IMR-90 (cell line): ENCODE results near the gene SESN1. TPM values are rescaled to one million over a fixed set of nuclear protein-coding genes. Genes with fewer than 3 reads are reported as not detected.

Experiments used
- ATAC-seq: fragments of 200-7000 bp; cut with Tn5 transposase; 2 replicates; pipeline ENCODE4 v1.9.1; 2020; ENCODE audit warnings: low read depth, mild to moderate bottlenecking, moderate library complexity
- BruUV-seq: library from RNA; stranded (reverse); fragments of 400-500 nt; replicated peaks from 2 replicates; lab custom pipeline; 2021; lab: Mats Ljungman, UMichigan
- CTCF ChIA-PET: fragments of 300-600 bp; formaldehyde crosslinking; extraction: SDS; loops from one replicate; lab custom pipeline; 2021; ENCODE audit warnings: antibody characterized with exemption; lab: Yijun Ruan, JAX
- POLR2A ChIA-PET: fragments of 300-600 bp; sonication (Branson Sonifier 250); formaldehyde crosslinking; loops from one replicate; lab custom pipeline; 2022; ENCODE audit warnings: antibody characterized with exemption; ENCODE audit not compliant: unreplicated experiment; lab: Charles Lee
- DNase-seq: peaks from one replicate; pipeline ENCODE4 v3.0.0; 2013
- H2AFZ ChIP-seq: replicated peaks from 2 replicates; pipeline ENCODE3; 2013; ENCODE audit warnings: low read length, mild to moderate bottlenecking; ENCODE audit not compliant: poor library complexity
- H2AK5ac ChIP-seq: 2 replicates; pipeline ENCODE4 v1.6.1; 2013; ENCODE audit warnings: low read depth, low read length, inconsistent platforms
- H2AK9ac ChIP-seq: replicated peaks from 2 replicates; pipeline ENCODE3; 2013; ENCODE audit warnings: mild to moderate bottlenecking, low read depth, low read length, moderate library complexity; ENCODE audit not compliant: poor library complexity
- H2BK120ac ChIP-seq: 2 replicates; pipeline ENCODE4 v1.6.1; 2013; ENCODE audit warnings: low read depth, low read length, inconsistent platforms
- H2BK15ac ChIP-seq: 3 replicates; pipeline ENCODE4 v1.6.1; 2013; ENCODE audit warnings: low read depth, low read length, inconsistent platforms
- H2BK20ac ChIP-seq: 2 replicates; pipeline ENCODE4 v1.6.1; 2013; ENCODE audit warnings: low read depth, mild to moderate bottlenecking, inconsistent platforms, low read length, moderate library complexity
- H2BK5ac ChIP-seq: 2 replicates; pipeline ENCODE4 v1.6.1; 2013; ENCODE audit warnings: mild to moderate bottlenecking, low read depth, low read length, inconsistent platforms; ENCODE audit not compliant: poor library complexity, severe bottlenecking
- H3K14ac ChIP-seq: replicated peaks from 2 replicates; pipeline ENCODE4 v1.6.1; 2013; ENCODE audit warnings: low read depth, low read length, inconsistent platforms
- H3K18ac ChIP-seq: 2 replicates; pipeline ENCODE4 v1.6.1; 2013; ENCODE audit warnings: low read depth, low read length, control low read depth
- H3K23ac ChIP-seq: 2 replicates; pipeline ENCODE4 v1.6.1; 2013; ENCODE audit warnings: low read depth, low read length, inconsistent platforms
- H3K27ac ChIP-seq: 2 replicates; pipeline ENCODE4 v1.5.1; 2013; ENCODE audit warnings: mild to moderate bottlenecking, control low read depth, low read length; ENCODE audit not compliant: insufficient read depth
- H3K27me3 ChIP-seq: 2 replicates; pipeline ENCODE4 v1.6.1; 2013; ENCODE audit warnings: low read length; ENCODE audit not compliant: control insufficient read depth, insufficient read depth
- H3K36me3 ChIP-seq: 2 replicates; pipeline ENCODE4 v1.6.1; 2013; ENCODE audit warnings: low read length, mixed read lengths; ENCODE audit not compliant: control insufficient read depth, insufficient read depth
- H3K4ac ChIP-seq: 2 replicates; pipeline ENCODE4 v1.6.1; 2013; ENCODE audit warnings: low read depth, low read length, inconsistent platforms
- H3K4me1 ChIP-seq: 2 replicates; pipeline ENCODE4 v1.6.1; 2013; ENCODE audit warnings: low read length, mixed read lengths; ENCODE audit not compliant: control insufficient read depth, insufficient read depth
- H3K4me2 ChIP-seq: 2 replicates; pipeline ENCODE4 v1.6.1; 2013; ENCODE audit warnings: low read depth, mild to moderate bottlenecking, control low read depth, low read length, moderate library complexity
- H3K4me3 ChIP-seq: 2 replicates; pipeline ENCODE4 v1.5.1; 2013; ENCODE audit warnings: low read depth, mild to moderate bottlenecking, control low read depth, low read length, moderate library complexity; ENCODE audit not compliant: insufficient read depth
- H3K56ac ChIP-seq: 2 replicates; pipeline ENCODE4 v1.6.1; 2013; ENCODE audit warnings: low read length, inconsistent platforms; ENCODE audit not compliant: insufficient read depth; ENCODE audit errors: extremely low read depth
- H3K79me1 ChIP-seq, 2 experiments: 2 replicates each; pipeline ENCODE4 v1.6.1; 2013; ENCODE audit warnings: low read length in 2 of 2, inconsistent platforms in 1 of 2, low read depth in 1 of 2
- H3K9ac ChIP-seq: 2 replicates; pipeline ENCODE4 v1.6.1; 2013; ENCODE audit warnings: low read depth, low read length, control low read depth
- H3K9me1 ChIP-seq: 2 replicates; pipeline ENCODE4 v1.6.1; 2013; ENCODE audit warnings: low read length, inconsistent platforms; ENCODE audit not compliant: insufficient read depth
- H3K9me3 ChIP-seq: 2 replicates; pipeline ENCODE4 v1.6.1; 2013; ENCODE audit warnings: low read length; ENCODE audit not compliant: control insufficient read depth, insufficient read depth
- H4K20me1 ChIP-seq: 2 replicates; pipeline ENCODE4 v1.6.1; 2013; ENCODE audit warnings: low read length, inconsistent platforms; ENCODE audit not compliant: insufficient read depth
- H4K5ac ChIP-seq: 2 replicates; pipeline ENCODE4 v1.6.1; 2013; ENCODE audit warnings: mild to moderate bottlenecking, low read depth, low read length, control low read depth
- H4K8ac ChIP-seq, 2 experiments: 2 replicates each; pipeline ENCODE4 v1.6.1; 2013; ENCODE audit warnings: low read depth in 2 of 2, low read length in 2 of 2, control low read depth in 1 of 2, inconsistent platforms in 1 of 2
- H4K91ac ChIP-seq: 2 replicates; pipeline ENCODE4 v1.6.1; 2013; ENCODE audit warnings: low read depth, low read length, inconsistent platforms; ENCODE audit not compliant: insufficient read depth
- CHD1 ChIP-seq: IDR thresholded peaks from 2 replicates; pipeline ENCODE4 v1.6.1; 2012; ENCODE audit warnings: low read depth, low read length, improper control_type of control experiment
- FOS ChIP-seq: fragments of 150-350 bp; IDR thresholded peaks from 2 replicates; pipeline ENCODE4 v1.6.1; 2016; ENCODE audit warnings: low read depth, low read length
- MXI1 ChIP-seq: IDR thresholded peaks from 2 replicates; pipeline ENCODE4 v1.6.1; 2012; ENCODE audit warnings: low read depth, mild to moderate bottlenecking, low read length, moderate library complexity, borderline replicate concordance
- NFE2L2 ChIP-seq: fragments of 150-350 bp; IDR thresholded peaks from 2 replicates; pipeline ENCODE4 v1.6.1; 2016; ENCODE audit warnings: low read depth, mild to moderate bottlenecking, low read length
- POLR2A ChIP-seq: IDR thresholded peaks from 2 replicates; pipeline ENCODE4 v1.6.1; 2012; ENCODE audit warnings: mild to moderate bottlenecking, low read depth, low read length
- RAD21 ChIP-seq: IDR thresholded peaks from 2 replicates; pipeline ENCODE4 v1.6.1; 2012; ENCODE audit warnings: low read length, improper control_type of control experiment
- RCOR1 ChIP-seq: IDR thresholded peaks from 2 replicates; pipeline ENCODE4 v1.6.1; 2012; ENCODE audit warnings: mild to moderate bottlenecking, low read length, improper control_type of control experiment; ENCODE audit not compliant: insufficient replicate concordance
- RFX5 ChIP-seq: IDR thresholded peaks from 2 replicates; pipeline ENCODE4 v1.8.0; 2012; ENCODE audit warnings: low read depth, mild to moderate bottlenecking, low read length, moderate library complexity
- WGBS, 2 experiments: methylation state at CpG; one replicate each; pipeline versions ENCODE4 v1.1.5 to v1.1.7; 2013; ENCODE audit warnings: missing lambda C conversion rate in 2 of 2; ENCODE audit not compliant: insufficient read length in 1 of 2; ENCODE audit errors: extremely low coverage in 2 of 2; 5-methylcytosine and 5-hydroxymethylcytosine counted together
- dilution Hi-C: fragments of 300-500 bp; cut with HindIII; formaldehyde crosslinking; loops from one replicate; pipeline ENCODE4 v1.14.3; 2018; ENCODE audit warnings: low sequenced_read_pairs; ENCODE audit not compliant: unreplicated experiment
- in situ Hi-C: fragments of 300-500 bp; cut with MboI; formaldehyde crosslinking; loops from 3 replicates; pipeline ENCODE4 v1.14.3; 2019; ENCODE audit warnings: low sequenced_read_pairs, inconsistent platforms, mixed read lengths
- intact Hi-C: fragments of 100-400 bp; cut with micrococcal nuclease; formaldehyde crosslinking; loops from 2 replicates; pipeline ENCODE4 v1.10.0; 2022
- polyA plus RNA-seq, 3 experiments: library from polyadenylated mRNA; depleted of rRNA; stranded (reverse); fragments of >200 nt; gene quantifications; 2 replicates each; pipeline ENCODE4 v1.2.3, GENCODE V29; 2012; ENCODE audit warnings: low replicate concordance in 1 of 3
- total RNA-seq: library from RNA; depleted of rRNA; stranded (reverse); fragments of >200 nt; gene quantifications from 2 replicates; pipeline ENCODE4 v1.2.3, GENCODE V29; 2012
- TF ChIP-seq, protein P1 (sequence below): conservative IDR thresholded peaks from 2 replicates; pipeline ENCODE4 v1.5.1; 2012; ENCODE audit warnings: mild to moderate bottlenecking, low read depth, low read length, improper control_type of control experiment
- TF ChIP-seq, protein P2 (sequence below): fragments of 150-350 bp; IDR thresholded peaks from 2 replicates; pipeline ENCODE4 v1.6.1; 2017; ENCODE audit warnings: mild to moderate bottlenecking, antibody characterized with exemption, low read length, low read depth
- TF ChIP-seq, protein P3 (sequence below): fragments of 150-350 bp; IDR thresholded peaks from 2 replicates; pipeline ENCODE4 v1.6.1; 2016; ENCODE audit warnings: low read depth, mild to moderate bottlenecking, low read length, moderate library complexity, borderline replicate concordance

Gene SESN1
- total and polyA plus RNA-seq, 2 of the 4 experiments (the other 2 are of a cell fraction), result 9.7 to 16.7 TPM

DNA sequence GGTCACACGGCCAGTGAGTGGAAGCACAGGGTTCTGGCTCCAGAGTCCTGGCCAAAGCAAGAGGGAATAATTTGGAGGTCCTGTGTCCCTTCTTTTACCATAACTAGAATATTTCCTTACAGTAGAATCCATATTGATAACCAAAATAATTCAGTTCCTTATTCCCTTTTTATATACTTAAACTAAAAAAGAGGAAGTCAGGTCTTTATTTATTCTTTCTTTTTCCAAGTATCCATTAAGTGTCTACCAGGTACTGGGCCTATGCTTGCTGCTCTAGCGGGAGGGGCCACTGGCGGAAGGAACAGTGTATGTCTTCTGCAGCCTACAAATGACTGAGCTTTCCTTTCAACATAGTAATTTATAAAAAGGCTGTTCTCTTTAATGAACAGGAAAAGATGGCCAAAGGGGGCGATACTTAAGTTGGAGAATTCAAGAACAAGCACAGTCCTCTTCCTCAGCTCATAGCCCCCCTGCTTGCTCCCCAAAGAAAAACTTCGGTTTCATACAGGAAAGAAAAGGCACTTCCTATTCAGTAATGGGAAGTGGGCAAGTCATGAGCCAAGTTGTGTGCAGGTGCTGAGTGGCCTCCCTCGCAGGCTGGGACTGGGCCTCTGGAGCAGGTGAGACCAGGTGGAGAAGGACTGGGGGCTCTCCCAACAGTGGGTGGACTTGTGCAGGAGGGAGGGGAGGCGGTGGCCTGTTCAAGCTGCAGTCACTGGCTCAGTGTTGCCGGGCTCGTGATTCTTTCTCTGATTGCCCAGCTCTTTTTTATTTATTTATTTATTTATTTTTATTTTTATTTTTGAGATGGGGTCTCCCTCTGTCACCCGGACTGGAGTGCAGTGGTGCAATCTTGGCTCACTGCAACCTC, 135.5 kb downstream of the SESN1 start (continued):
- no peak for TF ChIP-seq MXI1

DNA sequence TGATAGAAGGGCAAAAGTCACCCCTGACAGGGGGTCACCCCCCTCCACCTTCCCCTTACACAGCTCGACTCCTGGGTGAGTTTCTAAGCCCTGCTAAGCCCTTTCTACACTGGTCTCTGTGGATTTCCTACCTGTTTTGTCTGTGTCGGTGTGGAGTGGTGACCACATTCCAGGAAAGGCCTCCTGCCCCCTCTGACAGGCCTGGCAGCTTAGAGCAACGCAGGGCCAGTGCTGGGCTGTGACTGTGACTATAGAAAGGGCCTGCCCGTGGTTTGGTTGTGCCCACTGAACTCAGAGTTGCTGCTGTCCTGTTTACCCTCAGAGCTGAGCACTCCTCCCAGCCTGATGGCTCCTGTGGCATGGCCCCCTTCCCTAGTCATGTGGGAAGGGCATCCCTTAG, 137.4 kb downstream of the SESN1 start:
- in situ Hi-C loops (no loop called here), intact Hi-C loops (no loop called here), dilution Hi-C loops (no loop called here)
- Histone ChIP-seq H3K4ac (no peak overlapping the region), H3K4me1 (no peaks in the 10 kb centered on the region), H3K14ac (no peak overlapping the region), H3K9me3 (no peaks in the 10 kb centered on the region), H3K23ac (no peak overlapping the region), H4K8ac (no peak overlapping the region), H4K5ac (no peak overlapping the region), H3K4me3 (no peak overlapping the region), H2BK120ac (no peak overlapping the region), H3K36me3 (no peaks in the 10 kb centered on the region), H3K9ac (no peak overlapping the region), H2AK5ac (no peak overlapping the region), H3K79me1 (no peaks in the 10 kb centered on the region), H3K4me2 (no peak overlapping the region), H3K27ac (no peak overlapping the region), H2BK5ac (no peak overlapping the region), H3K56ac (no peak overlapping the region), H4K91ac (no peak overlapping the region), H3K18ac (no peak overlapping the region), H3K27me3 (no peaks in the 10 kb centered on the region), H3K9me1 (no peaks in the 10 kb centered on the region; the same call in none of the 2 replicates), H4K20me1 (no peaks in the 10 kb centered on the region), H2AK9ac (no peak overlapping the region), H2AFZ (no peak overlapping the region), H2BK20ac (no peak overlapping the region), H2BK15ac (no peak overlapping the region)
- 86% methylated on average over 2 of the region's 4 CpGs; no CpG with 5 or more reads in 1 of the 2 experiments for WGBS, 2 experiments
- DNase-seq (no peak), ATAC-seq (no peak)
- ChIA-PET POLR2A (no interaction called here), CTCF (no interaction called here)
- BruUV-seq, result no TSS peak
- TF ChIP-seq MXI1 (no peak), FOS (no peak), RAD21 (no peak), RCOR1 (no peak), CHD1 (no peak), POLR2A (no peak), RFX5 (no peak), NFE2L2 (no peak)
- TF ChIP-seq, protein P1, sequence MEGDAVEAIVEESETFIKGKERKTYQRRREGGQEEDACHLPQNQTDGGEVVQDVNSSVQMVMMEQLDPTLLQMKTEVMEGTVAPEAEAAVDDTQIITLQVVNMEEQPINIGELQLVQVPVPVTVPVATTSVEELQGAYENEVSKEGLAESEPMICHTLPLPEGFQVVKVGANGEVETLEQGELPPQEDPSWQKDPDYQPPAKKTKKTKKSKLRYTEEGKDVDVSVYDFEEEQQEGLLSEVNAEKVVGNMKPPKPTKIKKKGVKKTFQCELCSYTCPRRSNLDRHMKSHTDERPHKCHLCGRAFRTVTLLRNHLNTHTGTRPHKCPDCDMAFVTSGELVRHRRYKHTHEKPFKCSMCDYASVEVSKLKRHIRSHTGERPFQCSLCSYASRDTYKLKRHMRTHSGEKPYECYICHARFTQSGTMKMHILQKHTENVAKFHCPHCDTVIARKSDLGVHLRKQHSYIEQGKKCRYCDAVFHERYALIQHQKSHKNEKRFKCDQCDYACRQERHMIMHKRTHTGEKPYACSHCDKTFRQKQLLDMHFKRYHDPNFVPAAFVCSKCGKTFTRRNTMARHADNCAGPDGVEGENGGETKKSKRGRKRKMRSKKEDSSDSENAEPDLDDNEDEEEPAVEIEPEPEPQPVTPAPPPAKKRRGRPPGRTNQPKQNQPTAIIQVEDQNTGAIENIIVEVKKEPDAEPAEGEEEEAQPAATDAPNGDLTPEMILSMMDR, result no peak
- TF ChIP-seq, protein P2, sequence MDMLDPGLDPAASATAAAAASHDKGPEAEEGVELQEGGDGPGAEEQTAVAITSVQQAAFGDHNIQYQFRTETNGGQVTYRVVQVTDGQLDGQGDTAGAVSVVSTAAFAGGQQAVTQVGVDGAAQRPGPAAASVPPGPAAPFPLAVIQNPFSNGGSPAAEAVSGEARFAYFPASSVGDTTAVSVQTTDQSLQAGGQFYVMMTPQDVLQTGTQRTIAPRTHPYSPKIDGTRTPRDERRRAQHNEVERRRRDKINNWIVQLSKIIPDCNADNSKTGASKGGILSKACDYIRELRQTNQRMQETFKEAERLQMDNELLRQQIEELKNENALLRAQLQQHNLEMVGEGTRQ, result no peak
- TF ChIP-seq, protein P3, sequence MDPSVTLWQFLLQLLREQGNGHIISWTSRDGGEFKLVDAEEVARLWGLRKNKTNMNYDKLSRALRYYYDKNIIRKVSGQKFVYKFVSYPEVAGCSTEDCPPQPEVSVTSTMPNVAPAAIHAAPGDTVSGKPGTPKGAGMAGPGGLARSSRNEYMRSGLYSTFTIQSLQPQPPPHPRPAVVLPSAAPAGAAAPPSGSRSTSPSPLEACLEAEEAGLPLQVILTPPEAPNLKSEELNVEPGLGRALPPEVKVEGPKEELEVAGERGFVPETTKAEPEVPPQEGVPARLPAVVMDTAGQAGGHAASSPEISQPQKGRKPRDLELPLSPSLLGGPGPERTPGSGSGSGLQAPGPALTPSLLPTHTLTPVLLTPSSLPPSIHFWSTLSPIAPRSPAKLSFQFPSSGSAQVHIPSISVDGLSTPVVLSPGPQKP, result no peak
